IPS-11a (cell line): Measurements from ENCODE around the gene KLRK1.
"Not testable (repeated sequence)": the region's sequence is repeated elsewhere in the genome, so short reads cannot be mapped to it uniquely, and the experiment has no call there.

Experiments
- H3K4me3 ChIP-seq: one replicate; pipeline ENCODE4 v1.5.1; 2013; ENCODE audit warnings: low read depth, low read length, control low read depth

KLRK1 gene

DNA sequence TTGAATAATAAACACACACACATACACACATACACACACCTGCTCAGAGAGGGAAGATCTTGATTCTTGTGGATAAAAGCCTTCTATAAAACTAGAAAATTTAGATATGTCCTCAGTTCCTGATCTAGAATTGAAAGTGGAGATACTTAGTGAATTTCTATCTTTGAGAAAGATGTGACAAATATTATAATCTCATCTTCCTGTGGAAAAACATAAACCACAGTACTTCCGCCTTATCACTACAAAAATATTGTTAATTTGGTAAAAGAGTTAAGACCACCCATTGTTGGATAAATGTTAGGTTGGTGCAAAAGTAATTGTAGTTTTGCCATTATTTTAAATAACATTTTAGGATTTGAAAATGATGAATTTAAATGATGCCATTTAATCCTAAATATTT is at the start of gene KLRK1:
KLRK1 (minus strand) TSS at position 138 of the 400 bp plus-strand sequence. CDS start 1,231 bp downstream, outside the sequence.
- no peak within 1 kb of the TSS for H3K4me3 ChIP-seq

DNA sequence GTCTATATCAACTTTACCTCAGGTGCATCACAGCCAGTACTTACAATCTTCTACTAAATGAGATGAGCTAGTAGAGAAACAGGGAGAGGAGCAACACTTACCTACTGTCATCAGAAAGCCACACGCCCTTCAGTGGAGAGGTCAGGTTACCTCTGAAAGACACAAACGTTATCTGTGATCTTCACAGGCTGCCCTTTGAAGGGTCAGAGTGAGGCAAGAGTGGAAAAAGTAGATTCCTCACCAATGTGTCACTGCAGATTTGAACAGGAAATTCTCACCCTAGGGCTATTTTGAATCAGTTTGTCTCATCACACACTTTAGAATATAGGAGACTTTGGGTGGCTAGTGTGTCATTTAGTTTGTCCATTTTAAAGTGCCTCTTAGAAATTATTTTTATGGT is 47.8 kb upstream of the KLRK1 start:
- H3K4me3 ChIP-seq, result not testable (repeated sequence)

DNA sequence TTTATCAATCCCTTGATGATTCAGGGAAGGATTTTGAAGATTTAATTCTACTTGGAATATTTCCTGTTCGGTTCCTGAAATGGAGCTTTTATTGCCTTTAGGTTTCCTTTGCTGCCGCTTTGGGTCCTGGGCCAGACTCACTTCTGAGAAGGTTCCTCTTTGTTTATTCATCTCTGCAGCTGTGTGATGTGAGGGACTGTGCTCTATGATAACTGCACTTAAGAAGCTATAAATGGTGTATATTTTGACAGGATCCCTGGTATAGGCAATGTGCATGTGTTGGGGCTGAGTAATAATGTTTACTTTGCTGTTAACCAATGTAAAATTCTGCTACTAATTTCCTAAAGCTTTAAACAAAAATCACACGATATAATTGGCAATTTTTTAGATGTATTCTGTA is 46.0 kb upstream of the KLRK1 start, which contains the start of gene KLRC2:
KLRC2 (minus strand) TSS at position 195 of the 400 bp plus-strand sequence; CDS start at position 171, 24 bp downstream.
- H3K4me3 ChIP-seq, result not testable (repeated sequence)

DNA sequence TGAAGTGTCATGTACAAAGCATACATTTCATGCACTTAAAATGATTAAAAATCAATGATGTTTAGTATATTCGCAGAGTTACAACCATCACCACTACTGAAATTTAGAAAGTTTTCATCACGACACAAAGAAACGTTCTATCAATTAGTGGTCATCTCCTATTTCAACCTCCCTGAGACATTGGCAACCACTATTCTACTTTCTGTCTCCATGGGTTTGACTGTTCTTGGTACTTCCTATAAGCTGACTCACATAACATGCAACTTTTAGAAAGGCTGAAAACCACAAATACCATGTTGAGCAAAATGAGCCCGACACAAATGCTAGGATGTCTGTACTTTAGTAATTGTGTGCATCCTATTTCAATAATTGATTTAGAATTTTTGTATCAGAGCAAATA is 40.8 kb upstream of the KLRK1 start:
- not testable (repeated sequence) for H3K4me3 ChIP-seq

DNA sequence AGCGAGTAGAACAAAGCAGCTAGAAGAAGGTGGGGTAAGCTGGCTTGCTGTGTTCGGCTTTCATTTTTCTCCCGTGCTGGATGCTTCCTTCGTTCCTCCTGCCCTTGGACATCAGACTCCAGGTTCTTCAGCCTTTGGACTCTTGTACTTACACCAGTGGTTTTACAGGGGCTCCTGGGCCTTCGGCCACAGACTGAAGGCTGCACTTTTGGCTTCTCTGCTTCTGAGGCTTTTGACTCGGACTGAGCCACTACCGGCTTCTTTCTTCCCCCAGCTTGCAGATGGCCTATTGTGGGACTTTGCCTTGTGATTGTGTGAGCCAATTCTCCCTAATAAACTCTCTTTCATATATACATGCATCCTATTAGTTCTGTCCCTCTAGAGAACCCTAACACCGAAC is 36.1 kb upstream of the KLRK1 start:
- H3K4me3 ChIP-seq, result not testable (repeated sequence)

DNA sequence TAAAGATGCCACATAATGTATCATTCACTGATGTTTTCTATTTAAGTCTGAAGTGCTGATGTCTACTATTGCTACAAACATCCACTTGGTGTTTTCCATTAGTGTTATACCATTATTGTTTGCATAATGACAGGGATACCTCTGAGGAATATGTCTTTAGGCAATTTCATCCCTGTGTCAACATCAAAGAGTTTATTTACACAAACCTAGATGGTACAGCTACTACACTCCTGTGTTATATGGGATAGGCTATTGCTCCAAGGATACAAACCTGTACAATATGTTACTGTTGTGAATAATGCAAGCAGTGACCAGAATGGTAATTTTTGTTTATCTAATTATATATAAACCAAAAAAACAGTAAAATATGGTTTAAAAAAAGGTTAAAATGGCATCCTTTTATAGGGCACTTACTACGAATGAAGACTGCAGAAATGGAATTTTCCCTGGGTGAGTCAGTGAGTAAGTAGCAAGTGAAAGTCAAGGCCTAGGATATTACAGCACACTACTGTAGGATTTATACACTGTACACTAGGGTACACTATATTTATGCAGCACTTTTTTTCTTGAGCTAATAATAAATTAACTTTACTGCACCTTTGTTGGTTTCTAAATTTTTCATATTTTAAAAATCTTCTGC is 34.5 kb upstream of the KLRK1 start:
- not testable (repeated sequence) for H3K4me3 ChIP-seq

DNA sequence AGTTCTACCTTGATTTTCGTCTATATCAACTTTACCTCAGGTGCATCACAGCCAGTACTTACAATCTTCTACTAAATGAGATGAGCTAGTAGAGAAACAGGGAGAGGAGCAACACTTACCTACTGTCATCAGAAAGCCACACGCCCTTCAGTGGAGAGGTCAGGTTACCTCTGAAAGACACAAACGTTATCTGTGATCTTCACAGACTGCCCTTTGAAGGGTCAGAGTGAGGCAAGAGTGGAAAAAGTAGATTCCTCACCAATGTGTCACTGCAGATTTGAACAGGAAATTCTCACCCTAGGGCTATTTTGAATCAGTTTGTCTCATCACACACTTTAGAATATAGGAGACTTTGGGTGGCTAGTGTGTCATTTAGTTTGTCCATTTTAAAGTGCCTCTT is 32.3 kb upstream of the KLRK1 start:
- H3K4me3 ChIP-seq, result not testable (repeated sequence)

DNA sequence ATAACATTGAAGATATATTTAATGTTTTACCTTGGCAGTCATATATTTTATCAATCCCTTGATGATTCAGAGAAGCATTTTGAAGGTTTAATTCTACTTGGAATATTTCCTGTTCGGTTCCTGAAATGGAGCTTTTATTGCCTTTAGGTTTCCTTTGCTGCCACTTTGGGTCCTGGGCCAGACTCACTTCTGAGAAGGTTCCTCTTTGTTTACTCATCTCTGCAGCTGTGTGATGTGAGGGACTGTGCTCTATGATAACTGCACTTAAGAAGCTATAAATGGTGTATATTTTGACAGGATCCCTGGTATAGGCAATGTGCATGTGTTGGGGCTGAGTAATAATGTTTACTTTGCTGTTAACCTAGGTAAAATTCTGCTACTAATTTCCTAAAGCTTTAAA is 30.5 kb upstream of the KLRK1 start, which contains the start of gene KLRC3:
KLRC3 (minus strand) TSS at position 262 of the 400 bp plus-strand sequence; CDS start at position 217, 45 bp downstream.
- H3K4me3 ChIP-seq, result not testable (repeated sequence)

DNA sequence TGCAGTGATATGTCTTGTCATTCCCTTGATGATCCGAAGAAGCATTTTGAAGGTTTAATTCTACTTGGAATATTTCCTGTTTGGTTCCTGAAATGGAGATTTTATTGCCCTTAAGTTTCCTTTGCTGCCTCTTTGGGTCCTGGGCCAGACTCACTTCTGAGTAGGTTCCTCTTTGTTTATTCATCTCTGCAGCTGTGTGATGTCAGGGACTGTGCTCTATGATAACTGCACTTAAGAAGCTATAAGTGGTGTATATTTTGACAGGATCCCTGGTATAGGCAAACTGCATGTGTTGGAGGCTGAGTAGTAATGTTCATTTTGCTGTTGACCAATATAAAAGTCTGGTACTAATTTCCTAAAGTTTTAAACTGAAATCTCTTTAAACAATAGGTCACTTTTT is 19.6 kb upstream of the KLRK1 start, which contains the start of gene KLRC4:
KLRC4 (minus strand) TSS at position 366 of the 400 bp plus-strand sequence; CDS start at position 184, 182 bp downstream.
- no peak within 1 kb of the TSS for H3K4me3 ChIP-seq

DNA sequence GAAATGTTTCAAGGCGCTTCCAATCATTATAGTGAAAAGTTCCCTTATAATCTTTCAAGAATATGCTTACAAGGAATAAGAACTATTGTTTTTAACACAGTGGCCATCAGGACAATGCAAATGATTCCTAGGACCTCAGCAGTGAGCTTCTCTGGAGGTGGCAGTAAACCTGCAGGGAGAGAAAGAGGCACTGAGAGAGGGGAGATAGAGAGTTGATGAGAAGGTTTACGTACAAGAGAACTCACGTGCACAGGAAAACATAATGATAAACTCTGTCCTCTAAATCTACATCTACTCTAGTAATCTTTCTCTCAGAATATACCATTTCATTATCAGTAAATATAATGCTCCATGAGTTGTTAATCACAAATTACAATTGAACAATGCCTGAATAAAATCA is 19.0 kb upstream of the KLRK1 start:
- H3K4me3 ChIP-seq, result no peak overlapping the region

DNA sequence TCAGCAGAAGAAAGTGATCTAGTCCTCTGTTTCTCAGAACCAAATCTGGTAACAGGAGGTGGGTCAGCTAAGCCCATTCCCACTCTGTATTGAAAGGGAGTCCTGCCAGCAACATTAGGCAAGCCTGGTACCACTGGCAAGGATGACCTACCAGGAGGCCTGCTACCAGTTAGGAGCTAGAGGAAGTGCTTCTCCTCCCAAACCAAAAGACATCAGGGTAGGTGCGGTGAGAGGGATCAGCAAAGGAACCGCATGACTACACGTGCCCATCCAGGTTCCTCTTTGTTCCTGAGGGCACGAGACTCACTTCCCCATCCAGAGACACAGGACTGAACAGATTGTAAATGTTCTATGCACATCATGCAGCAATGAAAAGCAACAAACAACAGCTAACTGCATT is 16.9 kb upstream of the KLRK1 start:
- H3K4me3 ChIP-seq, result no peak overlapping the region

DNA sequence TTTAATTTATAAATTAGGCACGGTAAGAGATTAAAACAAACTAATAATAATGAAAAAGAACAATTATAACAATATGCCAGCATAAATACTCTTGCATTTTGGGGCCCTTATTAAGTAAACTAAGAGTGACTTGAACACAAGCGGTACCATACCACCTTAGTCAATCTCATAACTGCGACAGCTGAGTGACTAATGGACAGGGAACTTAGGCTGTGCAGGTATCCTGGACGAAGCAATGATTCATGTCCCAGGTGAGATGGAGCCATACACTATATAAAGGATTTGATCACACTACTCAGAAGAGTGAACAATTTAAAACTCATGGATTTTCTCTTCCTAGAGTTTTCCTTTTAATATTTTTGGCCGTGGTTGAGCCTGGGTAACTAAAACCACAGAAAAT is 15.5 kb upstream of the KLRK1 start:
- no peak overlapping the region for H3K4me3 ChIP-seq

DNA sequence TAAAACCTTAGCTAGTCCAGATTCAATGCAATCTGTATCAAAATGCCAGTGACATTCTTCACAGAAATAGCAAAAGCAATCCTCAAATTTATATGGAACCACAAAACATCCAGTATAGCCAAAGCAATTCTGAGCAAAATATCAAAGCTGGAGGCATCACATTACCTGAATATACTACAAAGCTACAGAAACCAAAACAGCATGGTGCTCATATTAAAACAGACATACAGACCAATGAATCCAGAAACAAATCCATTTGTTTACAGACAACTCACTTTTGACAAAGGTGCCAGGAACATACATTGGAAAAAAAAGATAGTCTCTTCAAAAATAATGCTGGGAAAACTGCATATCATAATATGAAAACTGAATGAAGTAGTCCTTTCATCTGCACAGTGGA is 15.0 kb upstream of the KLRK1 start:
- H3K4me3 ChIP-seq, result no peak overlapping the region

DNA sequence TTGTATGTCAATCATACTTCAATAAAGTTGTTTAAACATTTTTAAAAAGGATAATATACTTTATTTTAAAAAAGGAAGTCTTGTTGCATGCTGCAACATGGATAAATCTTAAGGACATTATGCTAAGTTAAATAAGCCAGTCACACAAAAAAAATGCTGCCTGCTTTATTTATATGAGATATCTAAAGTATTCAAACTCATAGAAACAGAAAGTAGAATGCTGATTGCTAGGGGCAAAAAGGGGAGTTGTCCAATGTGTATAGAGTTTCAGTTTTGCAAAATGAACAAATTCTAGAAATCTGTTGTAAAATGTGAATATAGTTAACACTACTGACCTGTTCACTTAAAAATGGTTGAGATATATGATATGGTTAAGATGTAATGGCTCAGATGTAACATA is 11.0 kb upstream of the KLRK1 start:
- no peak overlapping the region for H3K4me3 ChIP-seq

DNA sequence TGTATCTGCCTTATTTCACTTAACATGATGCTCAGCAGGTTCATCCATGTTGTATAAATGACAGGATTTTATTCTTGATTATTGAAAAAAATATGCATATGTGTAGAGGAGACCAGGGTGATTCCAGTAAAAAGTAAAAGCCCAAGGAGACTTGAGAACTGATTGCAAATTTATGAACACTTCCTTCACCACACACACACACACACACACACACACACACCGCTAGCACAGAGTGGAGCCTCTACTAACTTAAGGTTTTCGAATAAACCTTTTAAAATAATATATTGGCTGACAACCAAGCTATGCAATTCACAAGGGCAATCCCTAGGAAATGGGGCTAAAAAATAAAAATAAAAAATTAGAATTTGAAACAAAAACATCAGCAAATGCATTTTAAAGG is 8.3 kb upstream of the KLRK1 start:
- H3K4me3 ChIP-seq, result no peak overlapping the region

DNA sequence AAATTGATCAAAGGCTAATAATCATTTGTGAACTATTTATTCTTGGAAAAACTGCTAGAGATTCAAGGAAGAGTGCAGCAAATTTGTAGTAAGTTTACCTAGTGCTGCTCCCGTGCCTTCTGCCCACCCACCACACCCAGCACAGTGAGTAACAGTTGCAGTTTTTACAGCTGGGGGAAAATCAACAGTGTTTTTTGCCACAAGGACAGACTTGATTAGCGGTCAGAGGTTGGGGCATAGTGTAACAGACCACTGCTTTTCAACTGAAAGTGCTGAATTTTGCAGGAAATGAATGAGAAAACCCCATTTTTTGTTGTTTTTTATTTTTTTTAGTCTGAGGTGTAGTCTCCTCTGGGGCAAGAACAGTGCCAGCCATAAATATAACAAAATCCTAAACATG is 7.5 kb upstream of the KLRK1 start:
- no peak overlapping the region for H3K4me3 ChIP-seq

DNA sequence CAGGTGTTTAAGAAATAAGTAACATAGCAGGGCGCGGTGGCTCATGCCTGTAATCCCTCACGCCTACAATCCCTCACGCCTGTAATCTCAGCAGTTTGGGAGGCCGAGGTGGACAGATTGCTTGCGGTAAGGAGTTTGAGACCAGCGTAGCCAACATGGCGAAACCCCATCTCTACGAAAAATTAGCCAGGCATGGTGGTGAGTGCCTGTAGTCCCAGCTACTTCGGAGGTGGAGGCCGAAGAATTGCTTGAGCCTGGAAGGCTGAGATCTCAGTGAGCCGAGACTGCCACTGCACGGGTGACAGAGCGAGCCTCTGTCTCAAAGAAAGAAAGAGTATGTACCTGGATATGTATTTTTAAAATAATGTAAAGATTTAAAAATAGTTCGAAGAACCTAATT is 6.3 kb upstream of the KLRK1 start:
- H3K4me3 ChIP-seq, result not testable (repeated sequence)

DNA sequence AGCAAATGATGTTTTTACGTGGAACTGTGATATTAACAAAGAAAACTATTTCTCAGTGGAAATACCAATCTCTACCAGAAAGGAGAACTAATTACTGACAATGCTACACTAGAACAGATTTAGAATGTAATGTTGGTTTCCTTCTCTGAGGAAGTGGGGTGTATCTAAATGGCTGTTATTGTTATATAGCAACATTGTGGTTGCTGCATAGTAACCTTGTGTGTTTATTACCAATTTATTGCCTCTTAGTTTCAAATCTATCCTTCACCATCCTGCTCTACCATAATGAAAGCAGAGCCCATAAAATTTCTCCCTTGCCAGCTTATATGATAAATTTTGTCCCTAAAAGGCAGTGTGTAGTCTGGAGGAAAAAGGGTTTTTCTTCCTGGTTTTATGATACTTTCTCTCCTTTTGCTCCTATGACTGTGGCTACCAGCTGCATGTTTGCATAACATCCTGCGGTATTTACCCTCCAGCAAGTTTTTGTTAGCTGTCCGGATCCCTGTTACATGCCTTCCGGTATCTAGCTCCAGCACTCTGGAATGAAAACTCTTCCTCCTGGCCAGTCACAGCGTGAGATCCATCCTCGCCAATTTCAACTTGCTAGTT is 5.7 kb upstream of the KLRK1 start:
- H3K4me3 ChIP-seq, result no peak overlapping the region

DNA sequence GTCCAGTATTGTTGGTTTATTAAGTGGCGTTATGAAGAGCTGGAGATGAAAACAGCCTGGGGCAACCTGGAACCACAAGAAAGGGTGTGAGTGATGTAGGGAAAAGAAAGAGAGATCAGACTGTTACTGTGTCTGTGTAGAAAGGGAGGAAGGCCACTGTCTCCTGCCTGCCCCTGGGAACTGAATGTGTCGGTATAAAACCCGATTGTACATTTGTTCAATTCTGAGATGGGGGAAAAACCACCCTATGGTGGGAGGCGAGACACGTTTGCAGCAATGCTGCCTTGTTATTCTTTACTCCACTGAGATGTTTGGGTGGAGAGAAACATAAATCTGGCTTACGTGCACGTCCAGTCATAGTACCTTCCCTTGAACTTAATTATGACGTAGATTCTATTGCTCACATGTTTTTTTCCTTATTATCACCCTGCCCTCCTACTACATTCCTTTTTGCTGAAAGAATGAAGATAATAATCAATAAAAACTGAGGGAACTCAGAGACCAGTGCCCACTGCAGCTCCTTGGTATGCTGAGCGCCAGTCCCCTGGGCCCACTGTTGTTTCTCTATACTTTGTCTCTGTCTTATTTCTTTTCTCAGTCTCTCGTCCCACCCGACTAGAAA is 4.8 kb upstream of the KLRK1 start:
- H3K4me3 ChIP-seq, result not testable (repeated sequence)

DNA sequence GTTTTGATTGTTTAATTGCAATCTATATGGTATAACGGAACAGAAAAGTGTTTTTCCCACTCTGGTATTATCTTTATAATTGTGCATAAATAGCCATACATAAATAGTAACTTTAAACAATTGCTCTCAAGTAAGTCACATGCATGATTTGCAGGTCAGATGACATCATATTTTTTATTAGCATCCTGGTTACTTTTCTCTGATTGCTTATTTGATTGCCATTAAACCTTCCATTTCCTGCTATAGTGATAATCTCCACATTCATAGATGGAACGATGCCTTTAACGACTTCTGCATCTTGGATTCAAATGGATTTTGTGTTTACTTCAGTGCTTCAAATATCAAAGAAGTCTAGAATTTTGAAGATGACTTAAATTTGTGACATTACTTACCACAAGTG is 3.5 kb upstream of the KLRK1 start:
- no peak overlapping the region for H3K4me3 ChIP-seq

DNA sequence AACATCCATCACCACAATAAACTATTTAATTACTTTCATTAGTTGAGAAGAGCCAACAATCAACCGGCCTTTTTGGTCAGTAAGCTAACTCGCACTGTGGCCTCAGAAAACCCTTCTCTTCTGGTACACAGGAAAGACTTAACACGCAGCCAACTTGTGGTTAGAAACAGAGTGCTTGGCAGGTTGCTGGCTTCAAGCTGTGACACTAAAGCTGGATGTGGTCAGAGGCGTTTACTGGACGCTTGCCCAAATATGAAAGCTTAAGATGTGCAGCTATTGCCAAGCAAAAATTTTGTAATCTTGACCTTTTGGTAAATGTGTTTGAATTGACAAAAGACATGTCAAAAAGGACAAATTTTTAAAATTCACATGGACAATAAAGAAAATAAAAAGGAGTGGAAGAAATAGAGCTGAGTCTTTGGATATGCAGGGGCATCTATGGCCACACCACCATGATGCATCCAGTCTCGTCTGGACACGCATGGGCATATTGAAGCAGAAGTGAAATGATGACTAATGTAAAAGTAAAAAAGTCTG is 2.6 kb upstream of the KLRK1 start:
- no peak overlapping the region for H3K4me3 ChIP-seq

DNA sequence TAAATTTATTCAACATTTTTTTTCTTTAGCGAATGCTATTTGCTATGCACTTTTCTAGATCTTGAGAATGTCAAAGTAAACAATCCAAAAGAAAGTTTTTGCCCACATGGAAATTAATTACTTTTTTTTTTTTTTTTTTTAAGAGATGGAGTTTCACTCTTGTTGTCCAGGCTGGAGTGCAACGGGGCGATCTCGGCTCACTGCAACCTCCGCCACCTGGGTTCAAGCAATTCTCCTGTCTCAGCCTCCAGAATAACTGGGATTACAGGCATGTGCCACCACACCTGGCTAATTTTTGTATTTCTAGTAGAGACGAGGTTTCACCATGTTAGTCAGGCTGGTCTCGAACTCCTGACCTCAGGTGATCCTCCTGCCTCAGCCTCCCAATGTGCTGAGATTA is 1.1 kb upstream of the KLRK1 start:
- not testable (repeated sequence) for H3K4me3 ChIP-seq
